HG03565 (cell line): ENCODE data around the gene TIPIN.
A peak's percentile ranks its signal among the peaks of the same experiment; 100 is the strongest.
"Not testable (repeated sequence)": the region's sequence is repeated elsewhere in the genome, so short reads cannot be mapped to it uniquely, and the experiment has no call there.

Experiments used
- ATAC-seq: cut with Tn5 transposase; IDR thresholded peaks from one replicate; pipeline ENCODE4 v1.9.1; 2021; ENCODE audit warnings: mild to moderate bottlenecking, moderate library complexity; ENCODE audit not compliant: unreplicated experiment

TIPIN gene

DNA sequence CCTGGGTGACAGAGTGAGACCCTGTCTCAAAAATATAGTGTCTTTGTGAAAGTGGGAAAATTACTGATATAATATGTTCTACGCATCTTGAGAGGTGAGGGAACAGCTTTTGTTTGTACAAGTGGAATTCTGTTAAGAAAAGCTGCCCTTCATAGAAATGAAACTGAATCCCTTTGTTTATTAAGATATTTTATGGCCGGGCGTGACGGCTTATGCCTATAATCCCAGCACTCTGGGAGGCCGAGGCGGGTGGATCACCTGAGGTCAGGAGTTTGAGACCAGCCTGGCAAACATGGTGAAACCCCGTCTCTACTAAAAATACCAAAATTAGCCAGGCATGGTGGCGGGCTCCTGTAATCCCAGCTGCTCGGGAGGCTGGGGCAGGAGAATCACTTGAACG lies 52.1 kb downstream of the TIPIN start:
- not testable (repeated sequence) for ATAC-seq

DNA sequence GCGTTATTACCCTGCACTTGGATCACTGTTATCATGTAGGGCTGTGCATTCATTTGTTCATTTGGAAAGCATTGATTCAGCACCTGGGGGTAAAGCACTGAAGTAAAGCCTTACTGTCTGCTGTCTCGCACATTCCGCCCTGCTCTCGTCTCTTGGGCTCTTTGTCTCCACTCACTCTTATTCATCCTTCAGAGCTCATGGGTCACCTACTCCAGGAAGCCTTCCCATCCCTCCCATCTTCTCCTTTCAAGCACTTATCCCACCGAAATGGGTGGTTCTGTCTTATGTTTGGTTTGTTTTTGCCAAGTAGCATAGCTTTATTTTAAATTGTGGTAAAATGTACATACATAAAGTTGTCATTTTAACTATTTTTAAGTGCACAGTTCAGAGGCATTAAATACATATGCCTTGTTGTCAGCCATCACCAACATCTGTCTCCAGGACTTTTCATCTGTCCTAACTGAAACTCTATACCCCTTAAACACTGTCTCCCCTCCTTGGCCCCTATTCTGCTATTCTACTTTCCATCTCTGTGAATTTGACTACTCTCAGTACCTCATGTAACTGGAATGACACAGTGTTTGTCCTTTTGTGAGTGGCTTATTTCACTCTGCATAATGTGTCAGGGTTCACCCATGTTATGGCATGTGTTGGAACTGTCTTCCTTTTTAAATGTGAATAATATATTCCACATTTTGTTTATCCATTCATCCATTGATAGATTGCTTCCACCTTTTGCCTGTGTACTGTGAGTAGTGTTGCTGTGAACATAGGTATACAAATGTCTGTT lies 53.8 kb downstream of the TIPIN start:
- ATAC-seq: no peak

DNA sequence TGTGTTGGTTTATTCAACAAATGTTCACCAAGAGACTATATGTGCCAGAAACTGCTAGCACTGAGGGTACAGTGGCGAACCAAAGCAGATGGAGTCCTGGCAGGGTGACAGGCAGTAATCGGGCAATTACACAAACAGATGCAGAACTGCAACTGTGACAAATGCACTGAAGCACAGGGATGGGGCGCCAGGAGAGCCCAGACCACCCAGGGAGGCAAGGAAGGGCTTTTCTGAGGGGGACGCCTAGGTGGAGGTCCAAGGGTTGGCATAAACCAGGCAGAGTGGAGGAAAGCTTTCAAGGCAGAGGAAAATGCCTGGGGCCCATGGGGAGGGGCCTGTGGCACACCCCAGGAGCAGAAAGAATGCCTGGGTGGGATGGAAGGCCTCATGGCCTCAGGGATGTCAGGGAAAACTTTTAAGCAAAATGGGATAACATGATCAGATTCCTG lies 57.7 kb downstream of the TIPIN start:
- ATAC-seq: no peak

DNA sequence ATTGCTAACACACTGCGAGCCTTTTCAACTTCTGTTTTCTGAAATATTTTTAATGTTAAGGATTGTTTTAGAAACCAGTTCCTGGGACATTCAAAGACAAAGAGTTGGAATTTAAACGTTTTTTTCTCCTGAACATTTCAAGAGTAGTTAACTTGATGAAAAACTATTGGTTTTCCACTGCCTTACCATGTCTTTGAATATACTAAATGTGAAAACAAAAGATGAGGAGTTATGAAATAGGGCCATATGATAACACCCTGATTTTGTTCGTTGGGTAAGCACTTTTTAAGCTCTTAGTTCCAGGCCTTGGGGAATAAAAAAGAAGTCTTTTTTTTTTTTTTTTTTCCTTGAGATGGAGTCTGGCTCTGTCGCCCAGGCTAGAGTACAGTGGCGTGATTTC lies 60.3 kb downstream of the TIPIN start:
- no peak for ATAC-seq

DNA sequence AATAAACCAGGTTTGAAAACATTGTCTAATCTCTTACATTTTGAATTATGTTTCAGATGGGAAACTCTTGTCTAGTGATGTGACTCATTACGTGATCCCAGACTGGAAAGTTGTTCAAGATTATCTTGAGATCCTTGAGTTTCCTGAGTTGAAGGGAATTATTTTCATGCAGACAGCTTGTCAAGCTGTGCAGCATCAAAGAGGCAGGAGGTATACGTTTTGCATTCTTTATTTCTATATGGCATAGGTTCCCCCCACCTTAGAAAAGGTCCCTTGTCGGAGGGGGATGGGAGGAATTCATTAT lies 61.6 kb downstream of the TIPIN start:
- ATAC-seq: no peak

DNA sequence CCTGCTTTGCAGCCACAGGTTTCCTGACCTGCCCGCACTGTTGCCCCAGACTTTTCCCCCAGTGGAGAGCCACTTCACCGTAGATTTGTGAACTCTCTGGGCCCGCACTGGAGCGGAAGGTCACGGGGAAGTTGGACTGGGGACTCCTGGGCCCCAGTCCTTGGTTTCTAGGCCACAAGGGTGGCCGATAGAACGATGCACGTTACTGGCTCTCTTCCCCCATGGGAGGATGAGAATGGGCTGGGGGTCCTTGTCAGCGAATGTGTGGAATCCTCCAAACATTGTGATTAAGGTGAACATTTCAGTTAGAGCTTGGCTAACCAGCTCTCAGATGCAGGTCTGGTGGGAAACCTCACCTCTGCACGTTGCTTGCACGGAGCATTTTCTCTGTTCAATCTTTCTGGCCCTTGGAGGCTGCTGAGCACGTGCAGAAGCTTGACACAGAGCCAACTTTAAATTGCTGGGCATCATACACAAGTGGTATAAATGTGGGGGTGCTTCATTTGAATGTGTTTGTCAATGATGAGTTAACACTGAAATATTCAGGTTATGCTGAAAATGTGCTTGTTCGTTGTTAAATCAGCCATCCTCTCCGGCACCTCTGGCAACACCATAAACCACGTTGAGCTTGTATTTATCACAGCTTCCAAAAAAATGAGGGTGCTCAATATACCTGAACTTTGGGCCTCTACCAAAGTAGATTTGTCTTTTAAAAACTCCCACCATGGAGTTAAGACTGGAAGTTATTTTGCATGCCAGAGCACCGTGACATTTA lies 62.1 kb downstream of the TIPIN start:
- peak; percentile 8 for ATAC-seq

DNA sequence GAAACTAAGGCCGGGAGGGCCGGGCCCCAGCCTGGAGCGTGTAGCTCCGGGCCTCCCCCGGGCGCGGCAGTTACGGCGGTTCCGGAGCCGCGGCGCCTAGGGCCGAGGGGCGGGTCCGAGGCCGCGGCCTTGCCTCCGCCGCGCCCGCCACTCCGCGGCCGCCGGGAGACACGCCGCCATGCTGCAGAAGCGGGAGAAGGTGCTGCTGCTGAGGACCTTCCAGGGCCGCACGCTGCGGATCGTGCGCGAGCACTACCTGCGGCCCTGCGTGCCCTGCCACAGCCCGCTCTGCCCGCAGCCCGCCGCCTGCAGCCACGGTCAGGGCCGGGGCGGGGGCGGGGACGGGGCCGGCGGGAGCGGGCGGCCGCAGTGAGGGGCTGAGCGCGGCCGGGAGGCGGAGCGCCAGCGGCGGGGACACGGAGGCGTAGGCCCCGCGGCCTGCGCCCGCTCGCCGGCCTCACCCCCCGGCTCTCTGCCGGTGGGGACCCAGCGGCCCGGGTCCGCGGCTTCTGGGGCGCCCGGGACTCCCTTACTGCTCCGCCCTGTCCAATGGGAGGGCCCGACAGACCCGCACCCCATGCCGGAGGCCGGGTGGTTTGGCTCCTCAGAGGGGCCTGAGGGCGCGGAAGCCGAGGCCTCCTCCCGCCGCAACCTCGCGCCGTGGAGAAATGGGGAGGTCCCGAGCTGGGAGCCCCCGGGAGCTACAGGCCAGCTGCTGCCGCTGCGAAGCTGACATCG lies 62.9 kb downstream of the TIPIN start, which contains the start of gene DIS3L:
Gene DIS3L (plus strand): TSS at position 150 of the 738 bp plus-strand sequence. CDS start 29 bp downstream, at position 179.
- ATAC-seq: peak; percentile 43

DNA sequence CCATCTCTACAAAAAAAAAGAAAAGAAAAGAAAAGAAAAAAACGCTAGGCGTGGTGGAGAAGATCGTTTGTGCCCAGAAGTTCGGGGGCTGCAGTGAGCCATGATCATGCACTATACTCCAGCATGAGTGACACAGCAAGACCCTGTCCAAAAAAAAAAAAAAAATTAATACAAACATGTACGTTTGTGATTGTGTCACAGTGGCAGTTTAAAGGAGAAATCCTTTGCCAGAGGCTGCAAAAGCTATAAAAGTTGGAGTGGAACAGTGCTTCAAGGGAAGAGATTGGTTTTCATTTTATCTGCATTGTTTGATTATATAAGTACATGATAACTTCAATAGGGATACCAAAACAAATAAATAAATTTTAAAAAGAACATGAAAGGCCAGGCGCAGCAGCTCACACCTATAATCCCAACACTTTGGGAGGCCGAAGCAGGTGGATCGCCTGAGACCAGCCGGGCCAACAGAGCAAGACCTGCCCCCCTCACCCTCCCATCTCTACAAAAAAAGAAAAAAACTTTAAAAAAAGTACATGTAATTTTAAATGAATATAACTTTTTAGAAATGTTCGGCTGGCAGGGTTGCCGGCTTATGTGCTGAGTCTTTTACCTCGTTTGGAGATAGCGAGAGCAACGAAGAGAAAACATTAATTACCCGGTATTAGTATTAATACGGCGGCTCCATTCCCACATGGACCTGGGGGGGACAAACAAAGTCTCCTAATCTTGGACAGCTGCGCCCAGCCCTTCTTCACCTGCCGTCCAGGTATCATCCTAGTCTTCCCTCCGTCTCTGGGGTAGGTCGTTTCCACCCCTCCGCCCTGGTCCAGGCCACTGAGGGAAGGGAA lies 63.7 kb downstream of the TIPIN start:
- ATAC-seq: no peak

DNA sequence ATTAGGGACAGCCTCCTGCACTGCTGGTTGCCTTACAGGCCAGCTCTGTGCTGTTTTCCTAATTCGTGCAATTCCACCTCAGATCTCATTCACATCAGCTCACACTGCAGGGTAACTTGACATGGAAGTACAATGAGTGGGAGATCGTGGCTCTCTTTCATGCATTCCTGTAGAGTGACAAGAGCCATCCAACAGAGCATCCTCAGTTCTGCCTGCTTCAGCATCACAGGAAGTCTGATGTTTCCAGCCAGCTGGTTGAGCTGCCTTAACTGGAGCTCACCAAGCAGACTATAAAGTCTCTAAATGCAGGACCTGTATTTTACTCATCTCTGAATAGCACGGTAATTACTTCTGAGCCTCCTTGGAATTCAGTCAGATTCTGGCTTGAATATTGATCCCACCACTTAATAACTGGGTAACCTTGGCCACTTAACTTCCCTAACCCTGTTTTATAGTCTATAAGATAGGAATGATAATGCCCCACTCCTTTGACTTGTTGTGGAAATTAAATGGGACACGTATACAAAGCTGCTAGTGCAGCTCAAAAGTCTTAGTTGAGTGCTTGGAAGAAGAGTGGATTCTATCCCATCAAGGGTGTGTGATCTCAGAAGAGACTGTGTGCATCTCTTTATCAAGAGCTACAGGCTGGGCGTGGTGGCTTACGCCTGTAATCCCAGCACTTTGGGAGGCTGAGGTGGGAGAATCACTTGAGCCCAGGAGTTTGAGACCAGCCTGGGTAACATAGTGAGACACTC lies 64.5 kb downstream of the TIPIN start:
- no peak for ATAC-seq

DNA sequence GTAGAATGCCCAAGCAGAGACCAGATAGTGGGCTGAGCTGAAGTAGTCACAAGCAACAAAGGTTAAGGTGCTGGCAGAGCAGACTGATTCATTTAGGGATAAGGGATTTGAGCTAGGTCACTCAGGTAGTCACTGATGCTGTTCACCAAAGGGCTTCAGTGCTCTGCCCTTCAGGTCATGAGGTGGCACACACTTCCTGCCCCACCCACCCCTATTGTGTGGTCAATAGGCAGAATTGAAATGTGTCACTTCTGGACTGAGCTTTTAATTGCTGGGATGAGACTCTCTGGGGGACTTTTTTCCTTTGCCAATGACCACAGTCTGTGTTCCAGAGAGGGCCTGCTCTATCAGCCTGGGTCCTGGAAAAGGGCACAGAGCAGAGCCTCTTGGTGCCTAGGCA lies 66.0 kb downstream of the TIPIN start:
- no peak for ATAC-seq

DNA sequence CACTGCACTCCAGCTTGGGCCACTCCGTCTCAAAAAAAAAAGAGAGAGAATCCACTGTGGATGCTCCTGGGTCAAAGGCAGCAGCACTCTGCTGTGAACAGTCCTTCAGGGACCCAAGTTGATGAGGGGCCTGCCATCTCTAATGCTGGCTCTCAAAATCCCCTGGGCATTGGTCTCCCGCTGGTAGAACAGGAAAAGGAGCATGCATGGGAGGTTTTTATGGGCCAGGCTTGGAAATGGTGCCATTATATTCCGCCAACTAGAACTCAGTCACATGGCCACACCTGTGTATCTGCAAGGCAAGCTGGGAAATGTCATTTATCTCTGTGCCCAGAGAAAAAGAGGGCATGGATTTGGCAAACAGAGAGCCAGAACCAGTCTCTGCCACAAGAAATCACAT lies 66.5 kb downstream of the TIPIN start:
- no peak for ATAC-seq

DNA sequence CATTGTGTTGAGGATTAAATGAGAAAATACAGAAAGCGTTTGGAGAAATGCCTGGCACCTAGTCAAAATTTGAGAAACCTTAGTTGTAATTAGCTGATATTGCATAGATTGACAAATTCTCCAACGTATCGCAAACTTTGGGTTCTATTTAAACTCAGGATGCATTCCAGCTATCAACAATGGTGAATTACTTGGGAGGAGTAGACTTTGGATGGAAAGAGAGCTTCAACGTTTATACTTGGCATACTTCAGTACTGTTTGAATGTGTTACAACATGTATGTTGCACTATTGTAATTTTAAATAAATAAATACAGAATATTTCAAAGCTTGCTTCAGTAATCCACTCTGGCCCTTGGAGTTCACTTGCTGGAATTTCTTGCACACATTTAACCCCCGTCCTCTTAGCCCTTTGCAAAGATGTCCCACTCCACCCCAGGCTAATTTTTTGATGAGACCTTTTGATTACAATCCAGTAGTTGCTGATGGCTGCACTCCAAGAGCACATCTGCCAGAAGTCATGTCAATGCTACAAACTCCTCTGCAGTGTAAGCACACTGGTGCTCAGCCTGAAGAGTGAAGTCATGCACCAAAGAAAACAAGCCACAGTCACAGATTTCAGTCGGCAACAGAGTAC lies 67.8 kb downstream of the TIPIN start:
- no peak for ATAC-seq

DNA sequence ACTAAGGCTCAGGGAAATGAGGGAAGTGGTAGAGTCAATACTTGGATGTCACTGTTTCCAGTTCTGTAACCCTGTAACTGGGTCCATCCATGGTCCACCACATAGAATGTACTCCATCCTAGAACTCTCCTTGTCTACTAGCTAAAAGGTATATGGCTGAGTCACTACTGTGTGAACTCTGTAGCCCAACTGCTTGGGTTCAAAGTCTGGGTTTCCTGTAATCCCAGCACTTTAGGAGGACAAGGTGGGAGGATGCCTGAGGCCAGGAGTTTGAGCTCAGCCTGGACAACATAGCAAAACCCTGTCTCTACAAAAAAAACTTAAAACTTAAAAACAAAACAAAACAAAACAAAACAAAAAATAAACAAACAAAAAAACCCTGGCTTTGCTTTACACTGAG lies 68.4 kb downstream of the TIPIN start:
- no peak for ATAC-seq

DNA sequence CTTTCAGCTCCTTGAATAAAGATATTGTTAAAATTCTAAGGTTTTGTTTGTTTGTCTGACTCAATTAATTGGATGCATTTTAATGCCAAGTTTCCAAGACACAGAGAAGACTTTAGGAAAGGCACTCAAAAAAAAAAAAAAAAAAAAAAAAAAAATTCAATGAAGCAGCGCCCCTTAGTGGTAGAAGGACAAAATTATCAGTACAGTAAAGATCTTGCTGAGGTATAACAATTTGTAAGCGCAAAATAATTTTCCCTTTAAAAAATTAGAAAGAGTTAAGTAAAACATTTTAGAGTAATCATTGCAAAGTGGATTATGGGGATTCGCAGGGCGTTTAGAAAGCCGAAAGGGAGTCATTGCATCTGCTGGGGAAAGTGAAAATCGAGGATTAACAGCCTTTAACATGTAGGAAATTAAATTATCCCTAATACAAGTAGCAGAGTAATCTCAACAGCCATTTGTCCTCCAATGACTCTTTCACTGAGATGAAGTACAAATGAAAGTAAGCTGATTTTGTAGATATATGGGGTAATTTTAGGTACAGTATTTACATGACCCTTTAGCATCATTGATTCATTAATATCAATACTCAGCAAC lies 68.9 kb downstream of the TIPIN start:
- no peak for ATAC-seq
